ENCODE results near the gene SCARB2.
A peak's percentile ranks its signal among the peaks of the same experiment; 100 is the strongest.

Gene SCARB2

GRCh38 chr4:76148142-76148865 lies 65.3 kb downstream of the SCARB2 start, which contains the start of gene NUP54:
TSS of gene NUP54 (minus strand) at chr4:76148397. CDS start at chr4:76148374, 23 bp downstream.
- Histone ChIP-seq H3K4me1 (ENCODE audit: control insufficient read depth, insufficient read depth, low read length) (peaks cover 14% of the 10 kb centered on the region), H3K36me3 (ENCODE audit: control insufficient read depth, insufficient read depth, low read length) (peaks cover 13% of the 10 kb centered on the region), H3K27me3 (ENCODE audit: control insufficient read depth, insufficient read depth, low read length) (no peaks in the 10 kb centered on the region), H3K4me3 (ENCODE audit: low read depth, low read length) (peak within 1 kb of the TSS; percentile 94), H3K27ac (ENCODE audit: low read depth, low read length) (peak within 1 kb of the TSS; percentile 99), H3K9ac (ENCODE audit: low read depth, low read length) (peak within 1 kb of the TSS; percentile 98), H3K9me3 (ENCODE audit: control insufficient read depth, insufficient read depth, low read length) (no peaks in the 10 kb centered on the region)

GRCh38 chr4:76147454-76148141 lies 66.0 kb downstream of the SCARB2 start:
- Histone ChIP-seq H3K4me3 (ENCODE audit: low read depth, low read length) (peak overlapping the region; percentile 94), H3K36me3 (ENCODE audit: control insufficient read depth, insufficient read depth, low read length) (peaks cover 19% of the 10 kb centered on the region), H3K9me3 (ENCODE audit: control insufficient read depth, insufficient read depth, low read length) (no peaks in the 10 kb centered on the region), H3K4me1 (ENCODE audit: control insufficient read depth, insufficient read depth, low read length) (peaks cover 14% of the 10 kb centered on the region), H3K27ac (ENCODE audit: low read depth, low read length) (peak overlapping the region; percentile 99), H3K9ac (ENCODE audit: low read depth, low read length) (peak overlapping the region; percentile 98), H3K27me3 (ENCODE audit: control insufficient read depth, insufficient read depth, low read length) (no peaks in the 10 kb centered on the region)

DNA sequence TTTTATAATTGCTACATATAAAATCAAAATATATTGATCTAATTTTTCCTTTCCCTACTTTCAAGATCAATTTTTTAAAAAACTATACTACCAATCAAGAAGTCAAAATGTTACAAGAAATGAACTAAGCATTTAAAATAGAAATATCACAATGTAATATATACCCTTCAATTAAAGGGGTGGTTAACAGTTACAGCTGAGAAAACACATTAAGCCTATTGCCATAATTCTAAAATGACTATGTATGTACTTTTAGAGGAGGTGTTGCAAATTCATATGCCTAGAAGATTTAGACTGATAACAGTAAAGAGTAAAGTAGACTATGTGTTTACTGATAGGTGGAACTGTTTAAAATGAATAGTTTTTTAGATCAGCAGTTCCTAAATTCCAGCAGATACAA lies 69.1 kb downstream of the SCARB2 start:
- Histone ChIP-seq H3K4me1 (ENCODE audit: control insufficient read depth, insufficient read depth, low read length) (peaks cover 14% of the 10 kb centered on the region), H3K27me3 (ENCODE audit: control insufficient read depth, insufficient read depth, low read length) (no peaks in the 10 kb centered on the region), H3K9me3 (ENCODE audit: control insufficient read depth, insufficient read depth, low read length) (no peaks in the 10 kb centered on the region), H3K36me3 (ENCODE audit: control insufficient read depth, insufficient read depth, low read length) (peaks cover 50% of the 10 kb centered on the region), H3K27ac (ENCODE audit: low read depth, low read length) (no peak overlapping the region), H3K9ac (ENCODE audit: low read depth, low read length) (no peak overlapping the region), H3K4me3 (ENCODE audit: low read depth, low read length) (no peak overlapping the region)

- Histone ChIP-seq H3K27ac (ENCODE audit: low read depth, low read length) (no peak overlapping the region), H3K36me3 (ENCODE audit: control insufficient read depth, insufficient read depth, low read length) (peaks cover 82% of the 10 kb centered on the region), H3K9me3 (ENCODE audit: control insufficient read depth, insufficient read depth, low read length) (no peaks in the 10 kb centered on the region), H3K4me1 (ENCODE audit: control insufficient read depth, insufficient read depth, low read length) (peaks cover 11% of the 10 kb centered on the region), H3K27me3 (ENCODE audit: control insufficient read depth, insufficient read depth, low read length) (no peaks in the 10 kb centered on the region), H3K9ac (ENCODE audit: low read depth, low read length) (no peak overlapping the region), H3K4me3 (ENCODE audit: low read depth, low read length) (no peak overlapping the region)
Measured at GRCh38 chr4:76141241-76141640, 72.4 kb downstream of the SCARB2 start.

DNA sequence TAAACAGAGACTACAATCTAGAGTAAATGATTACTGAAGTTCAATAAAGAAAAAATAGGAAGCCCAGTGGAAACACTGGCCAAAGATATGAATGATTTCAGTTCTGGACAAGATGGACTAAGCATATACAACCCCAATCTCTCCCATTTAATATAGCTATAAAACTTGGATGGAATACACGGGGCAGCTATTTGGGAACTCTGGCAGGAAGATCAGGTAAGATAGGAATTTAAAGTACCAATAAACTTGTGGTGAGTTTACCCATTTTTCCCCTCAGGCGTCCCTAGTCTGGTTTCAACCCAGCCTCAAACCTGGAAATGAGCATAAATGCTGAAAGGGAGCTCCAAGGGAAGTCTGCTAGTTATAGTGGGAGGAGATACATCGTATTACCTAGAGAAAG lies 85.9 kb downstream of the SCARB2 start:
- H3K4me1 ChIP-seq (ENCODE audit: control insufficient read depth, insufficient read depth, low read length) = no peaks in the 10 kb centered on the region
- H3K9me3 ChIP-seq (ENCODE audit: control insufficient read depth, insufficient read depth, low read length) = no peaks in the 10 kb centered on the region
- no peak overlapping the region for H3K9ac ChIP-seq (ENCODE audit: low read depth, low read length)
- no peaks in the 10 kb centered on the region for H3K27me3 ChIP-seq (ENCODE audit: control insufficient read depth, insufficient read depth, low read length)
- H3K4me3 ChIP-seq (ENCODE audit: low read depth, low read length) = no peak overlapping the region
- H3K27ac ChIP-seq (ENCODE audit: low read depth, low read length) = no peak overlapping the region
- H3K36me3 ChIP-seq (ENCODE audit: control insufficient read depth, insufficient read depth, low read length) = peaks cover 89% of the 10 kb centered on the region

- H3K36me3 ChIP-seq (ENCODE audit: control insufficient read depth, insufficient read depth, low read length) = peaks cover 89% of the 10 kb centered on the region
- H3K27ac ChIP-seq (ENCODE audit: low read depth, low read length) = no peak overlapping the region
- H3K9me3 ChIP-seq (ENCODE audit: control insufficient read depth, insufficient read depth, low read length) = no peaks in the 10 kb centered on the region
- H3K4me3 ChIP-seq (ENCODE audit: low read depth, low read length) = no peak overlapping the region
- H3K4me1 ChIP-seq (ENCODE audit: control insufficient read depth, insufficient read depth, low read length) = no peaks in the 10 kb centered on the region
- H3K9ac ChIP-seq (ENCODE audit: low read depth, low read length) = no peak overlapping the region
- H3K27me3 ChIP-seq (ENCODE audit: control insufficient read depth, insufficient read depth, low read length) = no peaks in the 10 kb centered on the region
Measured at GRCh38 chr4:76125816-76126215, 87.8 kb downstream of the SCARB2 start.

- H3K4me1 ChIP-seq (ENCODE audit: control insufficient read depth, insufficient read depth, low read length) = no peaks in the 10 kb centered on the region
- H3K9me3 ChIP-seq (ENCODE audit: control insufficient read depth, insufficient read depth, low read length) = no peaks in the 10 kb centered on the region
- no peak overlapping the region for H3K27ac ChIP-seq (ENCODE audit: low read depth, low read length)
- no peak overlapping the region for H3K9ac ChIP-seq (ENCODE audit: low read depth, low read length)
- H3K27me3 ChIP-seq (ENCODE audit: control insufficient read depth, insufficient read depth, low read length) = no peaks in the 10 kb centered on the region
- peaks cover 96% of the 10 kb centered on the region for H3K36me3 ChIP-seq (ENCODE audit: control insufficient read depth, insufficient read depth, low read length)
- H3K4me3 ChIP-seq (ENCODE audit: low read depth, low read length) = no peak overlapping the region
Measured at GRCh38 chr4:76120199-76120598, 93.4 kb downstream of the SCARB2 start.

- Histone ChIP-seq H3K4me1 (ENCODE audit: control insufficient read depth, insufficient read depth, low read length) (no peaks in the 10 kb centered on the region), H3K27me3 (ENCODE audit: control insufficient read depth, insufficient read depth, low read length) (no peaks in the 10 kb centered on the region), H3K36me3 (ENCODE audit: control insufficient read depth, insufficient read depth, low read length) (peaks cover 94% of the 10 kb centered on the region)
Measured at GRCh38 chr4:76117536-76117935, 96.1 kb downstream of the SCARB2 start.

GRCh38 chr4:76116821-76117220 lies 96.8 kb downstream of the SCARB2 start:
- Histone ChIP-seq H3K4me1 (ENCODE audit: control insufficient read depth, insufficient read depth, low read length) (no peaks in the 10 kb centered on the region), H3K4me3 (ENCODE audit: low read depth, low read length) (no peak overlapping the region), H3K9ac (ENCODE audit: low read depth, low read length) (no peak overlapping the region), H3K9me3 (ENCODE audit: control insufficient read depth, insufficient read depth, low read length) (no peaks in the 10 kb centered on the region), H3K27me3 (ENCODE audit: control insufficient read depth, insufficient read depth, low read length) (no peaks in the 10 kb centered on the region), H3K27ac (ENCODE audit: low read depth, low read length) (no peak overlapping the region), H3K36me3 (ENCODE audit: control insufficient read depth, insufficient read depth, low read length) (peaks cover 93% of the 10 kb centered on the region)

More at GRCh38 chr4:76117536-76117935, 96.1 kb downstream of the SCARB2 start:
- no peak overlapping the region for H3K27ac ChIP-seq (ENCODE audit: low read depth, low read length)
- H3K9me3 ChIP-seq (ENCODE audit: control insufficient read depth, insufficient read depth, low read length) = no peaks in the 10 kb centered on the region
- H3K4me3 ChIP-seq (ENCODE audit: low read depth, low read length) = no peak overlapping the region
- H3K9ac ChIP-seq (ENCODE audit: low read depth, low read length) = no peak overlapping the region

Data from HUES48 (cell line).